Germinal center (tissue), 1 donor: Measurements from ENCODE around the gene MAP3K1.
"Not testable (repeated sequence)": the region's sequence is repeated elsewhere in the genome, so short reads cannot be mapped to it uniquely, and the experiment has no call there.

ENCODE experiments used
- DNase-seq: peaks from one replicate; pipeline ENCODE4 v3.0.0; 2012; ENCODE audit warnings: mixed read lengths, low spot score

The MAP3K1 gene

DNA sequence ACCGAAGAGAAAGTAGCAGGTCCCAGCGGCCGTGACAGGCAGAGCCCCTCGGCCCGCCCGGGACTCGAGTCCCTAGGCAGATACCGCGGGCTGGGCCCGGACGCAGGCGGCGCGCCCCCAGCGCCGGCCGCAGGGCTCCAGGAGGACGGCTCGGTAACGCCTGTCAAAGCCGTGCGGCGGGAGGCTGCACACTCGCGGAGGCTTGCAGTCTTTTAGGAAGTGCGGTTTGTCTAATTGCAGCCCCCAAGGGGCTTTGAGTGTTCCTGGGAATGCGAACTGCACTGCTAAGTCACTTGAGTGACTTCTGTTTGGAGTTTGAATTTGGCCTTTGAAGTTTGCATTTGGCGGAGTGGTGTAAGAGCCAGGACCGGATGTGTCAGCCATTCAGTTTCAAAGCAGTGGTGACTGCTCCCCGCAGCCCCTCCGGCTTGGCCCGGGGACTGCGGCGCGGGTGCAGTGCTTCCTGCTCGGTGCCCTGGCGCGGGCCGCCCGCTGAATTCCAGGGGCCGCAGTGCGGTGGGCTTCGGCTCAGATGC lies 1.3 kb downstream of the MAP3K1 start:
- peak; percentile 69 for DNase-seq

DNA sequence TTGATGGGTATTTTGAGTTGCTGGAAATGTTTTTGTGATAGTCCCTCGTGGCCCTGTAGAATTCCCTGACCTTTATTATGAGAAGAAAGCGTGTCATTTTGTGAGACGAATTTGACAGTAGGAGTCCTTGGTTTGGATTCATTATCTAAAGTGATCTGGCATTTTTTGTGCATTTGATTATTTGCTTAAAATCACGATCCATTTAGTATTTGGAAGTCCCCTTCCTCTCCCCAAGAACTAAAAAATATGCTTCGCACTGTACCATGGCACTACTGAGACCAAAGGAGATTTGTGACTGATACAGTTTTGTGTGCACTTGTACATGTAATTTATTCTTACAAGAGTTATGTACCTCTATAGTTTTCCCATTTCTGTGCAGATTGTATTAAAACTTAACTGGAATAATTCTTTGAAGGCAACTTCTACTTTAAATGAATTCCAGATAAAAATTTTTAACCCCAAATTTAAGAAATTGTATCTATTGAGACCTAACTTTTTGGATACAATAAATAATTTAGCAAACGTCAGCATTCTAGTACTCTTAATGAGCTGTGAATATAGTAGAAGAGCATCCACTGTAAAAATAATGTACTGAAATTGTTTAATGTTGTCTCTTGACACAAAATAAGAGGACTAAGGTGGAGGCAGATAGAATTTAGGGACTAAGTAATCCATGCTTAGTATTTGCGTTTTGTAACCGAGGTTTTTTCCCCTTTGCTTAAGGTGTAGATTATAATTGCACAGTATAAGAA lies 2.1 kb downstream of the MAP3K1 start:
- peak; percentile 20 for DNase-seq

DNA sequence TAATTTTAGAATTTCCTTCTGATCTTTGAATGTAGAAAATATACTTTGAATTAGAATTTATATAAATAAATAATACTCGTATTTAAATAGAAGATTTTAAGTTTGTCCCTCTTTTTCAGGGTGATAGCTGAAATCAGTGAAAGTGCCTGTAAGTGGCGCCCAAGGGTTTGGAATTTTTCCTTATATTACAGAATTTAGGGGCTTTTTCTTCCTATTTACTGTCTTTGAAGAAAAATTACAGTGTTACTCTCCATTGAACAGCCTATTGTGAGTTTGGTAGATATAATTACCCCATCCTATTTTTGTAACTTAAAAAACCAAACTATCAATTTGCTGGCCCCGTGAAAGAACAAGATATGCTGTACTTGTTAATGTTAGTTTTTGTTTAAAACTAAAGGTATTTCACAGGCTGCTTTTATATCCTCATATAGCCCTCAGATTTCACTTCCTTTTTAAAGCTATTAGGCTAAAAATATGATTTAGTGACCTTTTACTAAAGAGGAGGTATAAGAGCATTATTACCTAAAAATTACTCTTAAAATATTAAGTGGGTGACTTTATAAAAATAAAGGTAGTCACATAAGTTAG lies 3.2 kb downstream of the MAP3K1 start:
- DNase-seq: peak; percentile 14

- DNase-seq: no peak
Measured at GRCh38 chr5:56819060-56819881, 3.9 kb downstream of the MAP3K1 start.

- DNase-seq: not testable (repeated sequence)
Measured at GRCh38 chr5:56821868-56822267, 6.5 kb downstream of the MAP3K1 start.

GRCh38 chr5:56822981-56823380 lies 7.6 kb downstream of the MAP3K1 start:
- no peak for DNase-seq

DNA sequence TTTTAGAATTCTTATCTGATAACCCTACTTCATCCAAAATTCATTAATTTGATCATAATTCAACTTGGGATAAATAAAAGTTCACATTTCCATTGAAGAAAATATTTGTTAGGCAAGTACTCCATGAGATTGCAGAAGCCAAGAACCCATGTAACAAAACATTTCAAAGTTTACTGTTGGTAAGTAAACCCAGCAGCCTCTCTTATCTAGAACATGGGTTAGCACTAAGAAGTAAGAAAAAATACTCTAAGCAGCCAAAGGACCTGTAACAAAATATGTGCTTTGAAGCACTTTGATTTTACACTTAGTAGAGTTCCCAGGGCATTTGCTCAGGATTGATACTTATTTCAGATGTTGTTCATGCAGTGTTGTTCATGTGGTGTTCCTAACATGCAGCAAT lies 8.7 kb downstream of the MAP3K1 start:
- DNase-seq: no peak

- no peak for DNase-seq
Measured at GRCh38 chr5:56825222-56825824, 10.0 kb downstream of the MAP3K1 start.

- DNase-seq: no peak
Measured at GRCh38 chr5:56827049-56827448, 11.7 kb downstream of the MAP3K1 start.

DNA sequence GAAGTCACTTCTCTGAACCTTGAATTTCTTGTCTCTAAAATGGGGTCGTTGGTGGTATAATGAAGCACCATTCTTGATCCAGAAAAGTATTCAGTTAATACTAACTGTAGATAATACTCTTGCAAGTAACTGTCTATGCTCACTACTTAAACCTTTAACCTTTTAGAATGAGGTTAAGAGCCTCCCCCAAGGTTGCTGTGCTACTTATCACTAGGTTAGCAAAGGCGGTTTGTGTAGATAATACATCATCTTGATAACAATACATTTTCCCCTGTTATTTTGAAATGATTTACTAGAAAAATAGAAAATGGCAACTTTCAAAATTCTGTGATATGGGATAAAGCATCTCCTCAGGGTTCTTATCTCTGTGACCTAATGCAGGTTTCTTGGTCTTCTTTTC lies 12.6 kb downstream of the MAP3K1 start:
- DNase-seq: no peak

- no peak for DNase-seq
Measured at GRCh38 chr5:56829137-56829908, 14.0 kb downstream of the MAP3K1 start.

DNA sequence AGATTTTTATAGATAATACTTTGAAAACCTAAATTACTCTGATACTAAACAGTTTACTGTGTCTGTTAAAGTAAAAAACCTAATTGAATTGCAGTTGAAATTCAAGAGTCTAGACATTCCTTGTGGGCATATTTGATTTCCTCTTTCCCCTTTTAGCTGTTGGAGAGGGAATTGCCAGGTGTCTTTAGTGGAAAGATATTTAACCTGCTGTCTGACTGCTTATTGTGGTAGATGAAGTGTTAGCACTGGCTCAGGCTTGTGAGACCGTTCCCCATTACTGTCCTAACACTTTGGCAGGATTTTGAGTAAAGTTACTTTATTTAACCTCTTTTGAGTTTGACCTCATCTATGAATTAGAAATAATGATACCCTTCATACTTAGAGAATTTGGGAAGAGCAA lies 16.4 kb downstream of the MAP3K1 start:
- no peak for DNase-seq

GRCh38 chr5:56833325-56833724 lies 18.0 kb downstream of the MAP3K1 start:
- DNase-seq: no peak

GRCh38 chr5:56837381-56837780 lies 22.0 kb downstream of the MAP3K1 start:
- DNase-seq: no peak

- no peak for DNase-seq
Measured at GRCh38 chr5:56837956-56838355, 22.6 kb downstream of the MAP3K1 start.

- no peak for DNase-seq
Measured at GRCh38 chr5:56838409-56839039, 23.2 kb downstream of the MAP3K1 start.

DNA sequence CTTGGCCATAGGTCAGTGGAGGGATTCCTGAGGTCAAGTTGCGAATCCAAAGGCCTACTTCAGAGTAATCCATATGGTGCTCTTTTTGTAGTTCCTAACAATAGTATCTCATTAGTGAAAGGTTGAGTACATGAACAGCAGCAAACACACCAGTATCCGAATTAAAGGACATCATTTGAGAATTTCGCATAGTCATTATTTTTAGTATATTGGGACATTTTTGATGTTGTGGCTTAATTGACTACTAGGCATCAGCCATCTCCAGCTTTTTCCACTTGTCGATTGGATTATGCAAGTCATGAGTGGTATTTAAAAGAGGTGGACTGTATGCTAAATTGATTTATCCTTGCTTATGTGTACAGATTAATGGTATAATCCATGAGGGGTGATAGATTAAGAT lies 23.7 kb downstream of the MAP3K1 start:
- DNase-seq: no peak

GRCh38 chr5:56840597-56840996 lies 25.2 kb downstream of the MAP3K1 start:
- no peak for DNase-seq

DNA sequence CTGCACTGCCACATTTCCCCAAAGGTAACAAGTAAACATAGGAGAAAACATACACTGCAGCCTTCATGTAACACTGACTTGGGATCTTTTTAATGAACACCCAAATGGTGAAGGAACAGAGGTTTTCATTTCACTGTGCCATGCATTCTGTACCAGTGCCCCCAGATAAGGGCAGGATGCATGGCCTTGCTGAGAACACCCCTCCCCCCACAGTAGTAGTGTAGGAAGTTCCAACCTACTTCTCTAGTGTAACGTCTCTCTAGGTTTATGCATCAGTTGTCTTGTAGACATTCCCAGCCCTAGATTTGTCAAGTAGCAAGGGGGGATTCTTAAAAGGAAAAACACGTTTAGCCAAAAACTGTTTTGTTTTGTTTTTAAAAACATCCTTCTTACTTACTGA lies 29.9 kb downstream of the MAP3K1 start:
- DNase-seq: no peak

- no peak for DNase-seq
Measured at GRCh38 chr5:56845904-56846480, 30.6 kb downstream of the MAP3K1 start.

GRCh38 chr5:56848206-56848605 lies 32.9 kb downstream of the MAP3K1 start:
- DNase-seq: no peak
